K562 (cell line): ENCODE measurements around the gene KIF3B.

Experiments used
- EGR1 ChIP-seq: fragments of 450-650 bp; conservative IDR thresholded peaks from 2 replicates; pipeline ENCODE4 v1.6.1; 2017; ENCODE audit warnings: mild to moderate bottlenecking
- EZH2 ChIP-seq: IDR thresholded peaks from 2 replicates; pipeline ENCODE4 v1.6.1; 2012; ENCODE audit warnings: low read depth, mild to moderate bottlenecking, inconsistent platforms, low read length, borderline replicate concordance
- GABPA ChIP-seq: fragments of 200-800 bp; sonication (Bioruptor generic); conservative IDR thresholded peaks from 2 replicates; pipeline ENCODE4 v1.6.1; 2016; ENCODE audit warnings: low read depth, missing genetic modification characterization, missing compliant biosample characterization
- HMG20A ChIP-seq: fragments of 450-650 bp; formaldehyde crosslinking; conservative IDR thresholded peaks from 2 replicates; pipeline ENCODE4 v1.4.0; 2020; ENCODE audit warnings: mild to moderate bottlenecking, mixed read lengths
- HNRNPUL1 ChIP-seq: fragments of 200-400 bp; formaldehyde crosslinking; IDR thresholded peaks from 2 replicates; pipeline ENCODE4 v1.6.1; 2017; ENCODE audit warnings: low read length
- ILF3 ChIP-seq: fragments of 450-650 bp; IDR thresholded peaks from 2 replicates; pipeline ENCODE4 v1.6.1; 2018; ENCODE audit warnings: antibody characterized with exemption, mild to moderate bottlenecking, moderate library complexity, borderline replicate concordance
- LARP7 ChIP-seq: fragments of 450-650 bp; IDR thresholded peaks from 2 replicates; pipeline ENCODE4 v1.6.1; 2016
- MXI1 ChIP-seq: IDR thresholded peaks from 2 replicates; pipeline ENCODE4 v1.6.1; 2011; ENCODE audit warnings: low read depth, mild to moderate bottlenecking, improper control_type of control experiment, low read length
- MYC ChIP-seq, 2 experiments: fragments of 250-450 bp in 1 of 2; sonication (Bioruptor Pico) in 1 of 2; IDR thresholded peaks; 2 replicates each; pipeline versions ENCODE4 v1.5.1 to v1.6.1; 2012 to 2021; ENCODE audit warnings: low read depth in 2 of 2, borderline replicate concordance in 1 of 2, improper control_type of control experiment in 1 of 2, low read length in 1 of 2, mild to moderate bottlenecking in 1 of 2, moderate library complexity in 1 of 2
- NFYB ChIP-seq: IDR thresholded peaks from 2 replicates; pipeline ENCODE4 v1.6.1; 2011; ENCODE audit warnings: mild to moderate bottlenecking, moderate library complexity; ENCODE audit not compliant: insufficient read length; ENCODE audit errors: extremely low read depth
- POLR2AphosphoS5 ChIP-seq: IDR thresholded peaks from 2 replicates; pipeline ENCODE4 v1.6.1; 2011; ENCODE audit warnings: mild to moderate bottlenecking, low read depth, low read length, moderate library complexity; ENCODE audit not compliant: control insufficient read depth, insufficient read depth
- XRCC3 ChIP-seq: fragments of 450-650 bp; IDR thresholded peaks from 2 replicates; pipeline ENCODE4 v1.6.1; 2017; ENCODE audit warnings: mild to moderate bottlenecking, moderate library complexity
- ZNF184 ChIP-seq: sonication (generic); formaldehyde crosslinking; IDR thresholded peaks from 2 replicates; pipeline ENCODE4 v1.5.0; 2020; ENCODE audit warnings: missing genetic modification reagents
- TF ChIP-seq, protein P1 (sequence below), 3 experiments: IDR thresholded peaks in 2 of 3; conservative IDR thresholded peaks in 1 of 3; 2 replicates each; pipeline ENCODE4 v1.5.1; 2011 to 2012; ENCODE audit warnings: low read length in 3 of 3, mild to moderate bottlenecking in 3 of 3, control low read depth in 2 of 3, improper control_type of control experiment in 1 of 3, inconsistent platforms in 1 of 3, low read depth in 1 of 3, mixed read lengths in 1 of 3, moderate library complexity in 1 of 3; ENCODE audit not compliant: insufficient read depth in 2 of 3

DNA sequence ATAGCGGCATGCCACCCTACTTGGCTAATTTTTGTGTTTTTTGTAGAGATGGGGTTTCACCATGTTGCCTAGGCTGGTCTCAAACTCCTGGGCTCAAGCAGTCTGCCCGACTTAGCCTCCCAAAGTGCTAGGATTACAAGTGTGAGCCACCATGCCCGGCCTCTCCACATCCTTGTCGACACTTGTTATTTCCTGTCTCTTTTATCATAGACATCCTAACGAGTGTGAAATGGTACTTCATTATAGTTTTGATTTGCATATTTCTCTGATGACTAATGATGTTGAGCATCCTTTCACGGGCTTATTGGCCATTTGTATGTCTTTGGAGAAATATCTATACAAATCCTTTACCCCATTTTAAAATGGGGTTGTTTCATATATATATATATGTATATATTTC lies 41.6 kb downstream of the KIF3B start:
- TF ChIP-seq EZH2 (no peak), LARP7 (no peak), POLR2AphosphoS5 (no peak), MXI1 (no peak), GABPA (tag) (no peak), HMG20A (CRISPR knock-in tag) (no peak), HNRNPUL1 (no peak), EGR1 (no peak), ILF3 (no peak), ZNF184 (CRISPR knock-in tag) (no peak), XRCC3 (no peak), MYC (IDR thresholded peaks at IDR 0.05; ENCODE audit: low read depth, low read length) (no peak), MYC (CRISPR knock-in tag; IDR thresholded peaks at IDR 0.05; ENCODE audit: borderline replicate concordance, low read depth) (no peak), NFYB (no peak)
- TF ChIP-seq, protein P1, sequence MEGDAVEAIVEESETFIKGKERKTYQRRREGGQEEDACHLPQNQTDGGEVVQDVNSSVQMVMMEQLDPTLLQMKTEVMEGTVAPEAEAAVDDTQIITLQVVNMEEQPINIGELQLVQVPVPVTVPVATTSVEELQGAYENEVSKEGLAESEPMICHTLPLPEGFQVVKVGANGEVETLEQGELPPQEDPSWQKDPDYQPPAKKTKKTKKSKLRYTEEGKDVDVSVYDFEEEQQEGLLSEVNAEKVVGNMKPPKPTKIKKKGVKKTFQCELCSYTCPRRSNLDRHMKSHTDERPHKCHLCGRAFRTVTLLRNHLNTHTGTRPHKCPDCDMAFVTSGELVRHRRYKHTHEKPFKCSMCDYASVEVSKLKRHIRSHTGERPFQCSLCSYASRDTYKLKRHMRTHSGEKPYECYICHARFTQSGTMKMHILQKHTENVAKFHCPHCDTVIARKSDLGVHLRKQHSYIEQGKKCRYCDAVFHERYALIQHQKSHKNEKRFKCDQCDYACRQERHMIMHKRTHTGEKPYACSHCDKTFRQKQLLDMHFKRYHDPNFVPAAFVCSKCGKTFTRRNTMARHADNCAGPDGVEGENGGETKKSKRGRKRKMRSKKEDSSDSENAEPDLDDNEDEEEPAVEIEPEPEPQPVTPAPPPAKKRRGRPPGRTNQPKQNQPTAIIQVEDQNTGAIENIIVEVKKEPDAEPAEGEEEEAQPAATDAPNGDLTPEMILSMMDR (IDR thresholded peaks at IDR 0.05 in 2 of 3, conservative IDR thresholded peaks at IDR 0.05 in 1 of 3; ENCODE audit: insufficient read depth in 2 of 3, low read depth in 1 of 3, low read length in 3 of 3), result no peak
